ENCODE results near the gene AHNAK2.
"Not testable (repeated sequence)": the region's sequence is repeated elsewhere in the genome, so short reads cannot be mapped to it uniquely, and the experiment has no call there.

Gene AHNAK2

GRCh38 chr14:104924421-104925213, 53.6 kb downstream of the AHNAK2 start, which contains the start of gene PLD4:
Gene PLD4 (plus strand): TSS chr14:104924879. CDS start chr14:104927141, 2,262 bp downstream.
- DNase-seq, result no peak

- DNase-seq, result no peak
These were observed 54.3 kb downstream of the AHNAK2 start for GRCh38 chr14:104923640-104924420.

GRCh38 chr14:104919993-104920315, 58.2 kb downstream of the AHNAK2 start:
- DNase-seq, result no peak

GRCh38 chr14:104919152-104919992, 58.8 kb downstream of the AHNAK2 start:
- DNase-seq, result not testable (repeated sequence)

GRCh38 chr14:104917993-104918392, 60.2 kb downstream of the AHNAK2 start:
- DNase-seq, result no peak

GRCh38 chr14:104917116-104917515, 61.1 kb downstream of the AHNAK2 start:
- no peak for DNase-seq

- DNase-seq, result no peak
These were observed 64.7 kb downstream of the AHNAK2 start for GRCh38 chr14:104913435-104913834.

GRCh38 chr14:104912053-104912452, 66.1 kb downstream of the AHNAK2 start:
- no peak for DNase-seq

GRCh38 chr14:104908303-104908702, 69.9 kb downstream of the AHNAK2 start:
- DNase-seq, result no peak

- not testable (repeated sequence) for DNase-seq
These were observed 72.6 kb downstream of the AHNAK2 start for GRCh38 chr14:104905579-104905933.

- not testable (repeated sequence) for DNase-seq
These were observed 73.3 kb downstream of the AHNAK2 start for GRCh38 chr14:104904650-104905578.

- no peak for DNase-seq
These were observed 74.2 kb downstream of the AHNAK2 start for GRCh38 chr14:104903990-104904389.

GRCh38 chr14:104900639-104901512, 77.3 kb downstream of the AHNAK2 start:
- DNase-seq, result no peak

GRCh38 chr14:104899781-104900180, 78.4 kb downstream of the AHNAK2 start:
- DNase-seq, result no peak

GRCh38 chr14:104898870-104899510, 79.2 kb downstream of the AHNAK2 start:
- DNase-seq, result no peak

- no peak for DNase-seq
These were observed 80.0 kb downstream of the AHNAK2 start for GRCh38 chr14:104898195-104898558.

GRCh38 chr14:104897330-104898194, 80.6 kb downstream of the AHNAK2 start:
- no peak for DNase-seq

- no peak for DNase-seq
These were observed 82.2 kb downstream of the AHNAK2 start for GRCh38 chr14:104895786-104896661.
